IPS-20b (cell line): ENCODE results near the gene FMR1NB.

Source experiments
- H3K27ac ChIP-seq: one replicate; pipeline ENCODE4 v1.5.1; 2013; ENCODE audit warnings: low read length
- H3K27me3 ChIP-seq: 2 replicates; pipeline ENCODE4 v1.6.1; 2013; ENCODE audit warnings: mild to moderate bottlenecking, low read length, inconsistent platforms; ENCODE audit not compliant: insufficient read depth
- H3K36me3 ChIP-seq: 2 replicates; pipeline ENCODE4 v1.6.1; 2013; ENCODE audit warnings: low read depth, mild to moderate bottlenecking, inconsistent platforms, low read length, moderate library complexity; ENCODE audit not compliant: insufficient read depth
- H3K4me1 ChIP-seq: 2 replicates; pipeline ENCODE4 v1.6.1; 2013; ENCODE audit warnings: mild to moderate bottlenecking, control low read depth, inconsistent platforms, low read length, moderate library complexity; ENCODE audit not compliant: insufficient read depth
- H3K4me3 ChIP-seq: 2 replicates; pipeline ENCODE4 v1.5.1; 2013; ENCODE audit warnings: mild to moderate bottlenecking, low read length, inconsistent platforms
- H3K9ac ChIP-seq: 2 replicates; pipeline ENCODE4 v1.6.1; 2013; ENCODE audit warnings: low read depth, mild to moderate bottlenecking, inconsistent platforms, low read length, moderate library complexity
- H3K9me3 ChIP-seq: 2 replicates; pipeline ENCODE4 v1.6.1; 2013; ENCODE audit warnings: mild to moderate bottlenecking, low read depth, low read length, inconsistent platforms; ENCODE audit not compliant: insufficient read depth

Gene FMR1NB

DNA sequence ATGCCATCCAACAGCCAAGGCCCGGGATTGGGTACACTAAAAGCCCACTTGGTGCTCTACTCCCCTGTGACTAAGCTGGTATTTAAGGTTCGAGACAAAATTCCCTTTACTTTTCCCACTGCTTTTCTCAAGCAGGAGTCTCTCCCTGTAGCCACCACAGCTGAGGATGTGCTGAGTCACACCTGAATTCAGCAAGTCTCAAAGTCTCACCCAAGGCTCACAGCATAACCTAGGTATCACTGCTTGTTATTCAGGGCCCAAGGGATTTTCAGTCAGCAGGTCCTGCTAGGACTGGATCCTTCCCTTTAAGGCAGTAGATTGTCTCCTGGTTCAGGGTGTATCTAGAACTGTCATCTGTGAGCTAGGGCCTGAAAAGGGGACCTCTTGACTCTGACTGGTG lies 39.2 kb downstream of the FMR1NB start:
- Histone ChIP-seq H3K36me3 (no peaks in the 10 kb centered on the region), H3K9ac (no peak overlapping the region), H3K4me3 (no peak overlapping the region), H3K27me3 (no peaks in the 10 kb centered on the region), H3K4me1 (no peaks in the 10 kb centered on the region), H3K27ac (no peak overlapping the region), H3K9me3 (no peaks in the 10 kb centered on the region)

DNA sequence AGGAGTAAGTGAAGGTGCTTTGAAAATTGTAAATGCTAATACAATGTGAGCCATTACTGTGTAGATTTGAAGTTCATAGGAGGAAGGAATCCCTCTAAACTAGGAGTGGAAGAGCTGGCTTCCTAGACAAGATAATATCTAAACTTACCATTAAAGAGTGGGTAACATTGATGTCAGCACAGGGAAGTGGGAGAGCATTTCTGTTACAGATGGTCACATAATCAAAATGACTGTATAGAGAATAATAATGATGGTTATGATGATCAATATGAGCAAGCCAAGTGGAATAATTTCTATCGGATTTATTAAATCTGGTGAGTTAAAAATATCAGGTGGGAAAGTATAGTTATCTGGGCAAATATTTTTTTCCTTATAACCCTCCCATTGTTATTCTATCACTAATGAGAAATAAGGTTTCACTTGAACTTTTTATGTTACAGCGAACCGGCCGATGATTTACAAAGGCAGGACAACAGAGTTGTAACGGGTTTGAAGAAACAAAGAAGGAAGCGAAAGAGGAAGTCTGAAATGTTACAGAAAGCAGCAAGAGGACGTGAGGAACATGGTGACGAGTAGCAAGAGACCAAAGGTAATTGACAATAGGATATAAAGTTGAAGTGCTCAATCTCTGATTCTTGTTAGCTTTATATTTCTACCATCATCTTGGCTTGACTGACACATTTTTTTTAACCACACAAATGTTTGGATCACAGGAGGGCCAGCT lies 43.5 kb downstream of the FMR1NB start:
- Histone ChIP-seq H3K4me1 (no peaks in the 10 kb centered on the region), H3K27ac (no peak overlapping the region), H3K36me3 (no peaks in the 10 kb centered on the region), H3K9me3 (no peaks in the 10 kb centered on the region), H3K9ac (no peak overlapping the region), H3K27me3 (no peaks in the 10 kb centered on the region), H3K4me3 (no peak overlapping the region)

DNA sequence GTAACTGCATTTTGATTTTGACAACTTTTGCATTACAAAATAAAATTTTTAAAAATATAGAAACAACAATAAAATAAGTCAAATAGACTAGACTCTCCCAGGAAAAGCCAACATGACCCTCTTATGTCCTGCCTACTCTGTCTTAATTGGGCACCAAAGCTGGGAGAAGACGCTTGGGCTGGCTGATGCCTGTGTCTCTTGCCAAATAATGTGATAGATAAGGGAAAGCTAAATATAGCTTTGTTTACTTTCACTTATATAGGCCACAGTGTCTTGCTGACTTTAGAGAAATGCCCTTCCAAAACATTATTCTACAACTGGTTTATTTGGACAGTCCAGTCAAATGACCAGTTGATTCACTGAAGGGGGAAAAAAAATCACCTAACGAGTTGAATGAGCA lies 54.2 kb downstream of the FMR1NB start:
- H3K4me3 ChIP-seq: no peak overlapping the region
- no peaks in the 10 kb centered on the region for H3K27me3 ChIP-seq
- H3K36me3 ChIP-seq: no peaks in the 10 kb centered on the region
- H3K9me3 ChIP-seq: no peaks in the 10 kb centered on the region
- no peaks in the 10 kb centered on the region for H3K4me1 ChIP-seq
- no peak overlapping the region for H3K9ac ChIP-seq
- H3K27ac ChIP-seq: no peak overlapping the region

DNA sequence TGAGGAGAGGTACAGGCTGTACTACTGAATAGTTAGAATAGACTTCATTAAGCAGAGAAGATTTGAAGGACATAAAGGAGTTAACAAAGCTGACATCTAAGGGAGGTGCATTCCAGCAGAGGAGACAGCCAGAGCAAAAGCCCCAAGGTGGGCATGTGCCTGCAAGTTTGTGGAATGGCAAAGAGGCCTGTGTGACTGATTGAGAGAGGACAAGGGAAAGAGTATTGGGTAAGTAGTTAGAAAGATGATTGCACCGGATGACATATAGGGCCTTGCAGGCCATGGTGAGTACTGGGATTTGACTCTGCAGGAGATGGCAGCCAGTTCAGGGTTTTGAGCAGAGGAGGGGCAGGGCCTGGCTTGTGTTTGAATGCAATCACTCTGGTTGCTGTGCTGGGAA lies 55.9 kb downstream of the FMR1NB start:
- no peaks in the 10 kb centered on the region for H3K9me3 ChIP-seq
- no peak overlapping the region for H3K27ac ChIP-seq
- H3K4me1 ChIP-seq: no peaks in the 10 kb centered on the region
- no peak overlapping the region for H3K9ac ChIP-seq
- no peaks in the 10 kb centered on the region for H3K27me3 ChIP-seq
- no peaks in the 10 kb centered on the region for H3K36me3 ChIP-seq
- H3K4me3 ChIP-seq: no peak overlapping the region

DNA sequence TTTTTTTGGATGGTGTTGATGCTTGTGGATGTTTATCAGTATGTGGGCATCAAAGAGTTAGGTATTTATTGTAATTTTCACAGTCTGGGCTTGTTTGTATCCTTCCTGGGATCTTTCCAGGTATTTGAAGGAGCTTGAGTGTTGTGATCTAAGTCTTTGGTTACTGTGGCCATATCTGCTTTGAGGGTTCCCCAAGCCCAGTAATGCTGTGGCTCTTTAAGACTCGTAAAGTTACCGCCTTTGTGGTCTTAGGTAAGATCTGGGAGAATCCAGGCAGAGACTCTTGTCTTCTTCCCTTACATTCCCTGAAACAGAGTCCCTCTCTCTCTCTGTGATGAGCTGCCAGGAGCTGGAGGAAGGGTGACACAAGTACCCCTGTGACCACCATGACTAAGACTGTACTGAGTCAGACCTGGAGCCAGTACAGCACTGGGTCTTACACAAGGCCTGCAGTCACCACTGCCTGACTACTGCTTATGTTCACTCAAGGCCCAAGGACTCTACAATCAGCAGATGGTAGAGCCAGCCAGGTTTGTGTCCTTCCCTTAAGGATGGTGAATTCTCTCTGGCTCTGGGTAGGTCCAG lies 62.2 kb downstream of the FMR1NB start:
- Histone ChIP-seq H3K4me3 (no peak overlapping the region), H3K27me3 (no peaks in the 10 kb centered on the region), H3K4me1 (no peaks in the 10 kb centered on the region), H3K9ac (no peak overlapping the region), H3K36me3 (no peaks in the 10 kb centered on the region), H3K27ac (no peak overlapping the region), H3K9me3 (no peaks in the 10 kb centered on the region)

DNA sequence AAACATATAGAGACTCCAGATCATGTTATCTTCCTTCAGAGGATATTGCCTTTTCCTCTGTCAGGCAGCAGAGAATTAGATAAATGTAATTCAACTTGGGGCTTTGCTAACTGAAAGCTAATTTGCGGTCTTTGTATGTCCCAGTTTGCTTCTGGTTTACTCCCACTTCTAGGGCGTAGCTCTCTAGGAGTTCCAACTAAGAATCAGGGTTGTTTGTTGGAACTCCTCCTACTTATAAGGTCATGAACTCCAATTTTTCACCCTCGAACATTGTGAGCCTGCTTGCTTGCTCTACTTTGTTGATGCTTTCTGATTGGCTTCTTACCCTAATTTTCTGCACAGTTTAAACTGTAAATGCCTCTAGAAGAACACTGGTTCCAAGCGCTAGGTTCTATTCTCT lies 66.1 kb downstream of the FMR1NB start:
- Histone ChIP-seq H3K9ac (no peak overlapping the region), H3K27me3 (no peaks in the 10 kb centered on the region), H3K9me3 (no peaks in the 10 kb centered on the region), H3K4me1 (no peaks in the 10 kb centered on the region), H3K4me3 (no peak overlapping the region), H3K36me3 (no peaks in the 10 kb centered on the region), H3K27ac (no peak overlapping the region)

DNA sequence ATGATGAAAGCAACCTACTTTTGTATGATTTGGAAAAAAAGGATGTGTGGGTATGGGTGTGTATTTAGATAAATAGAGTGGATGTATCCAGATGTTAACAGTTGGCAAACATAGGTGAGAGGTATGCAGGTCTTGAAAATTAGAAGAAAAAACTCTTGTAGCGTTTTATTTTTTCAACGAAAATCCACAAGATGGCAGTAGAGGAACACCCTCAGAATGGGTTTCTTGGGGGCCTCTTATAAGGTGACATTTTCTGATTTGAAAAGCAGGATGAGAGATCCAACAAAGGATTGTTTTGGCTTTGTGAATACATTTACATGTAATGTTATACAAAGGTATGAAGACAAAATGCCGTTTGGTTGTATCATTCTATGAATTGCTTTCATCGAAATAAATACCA lies 68.3 kb downstream of the FMR1NB start:
- Histone ChIP-seq H3K9ac (no peak overlapping the region), H3K27ac (no peak overlapping the region), H3K36me3 (no peaks in the 10 kb centered on the region), H3K27me3 (no peaks in the 10 kb centered on the region), H3K4me1 (no peaks in the 10 kb centered on the region), H3K4me3 (no peak overlapping the region), H3K9me3 (no peaks in the 10 kb centered on the region)

DNA sequence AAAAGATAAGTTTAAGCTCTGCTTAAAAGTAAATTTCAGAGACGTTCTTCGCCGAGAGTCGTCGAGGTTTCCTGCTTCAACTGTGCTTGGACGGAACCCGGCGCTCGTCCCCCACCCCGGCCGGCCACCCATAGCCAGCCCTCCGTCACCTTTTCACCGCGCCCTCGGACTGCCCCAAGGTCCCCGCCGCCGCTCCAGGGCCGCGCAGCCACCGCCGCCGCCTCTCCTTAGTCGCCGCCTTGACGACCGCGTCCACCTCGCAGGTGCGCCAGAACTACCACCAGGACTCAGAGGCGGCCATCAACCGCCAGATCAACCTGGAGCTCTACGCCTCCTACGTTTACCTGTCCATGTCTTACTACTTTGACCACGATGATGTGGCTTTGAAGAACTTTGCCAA lies 70.8 kb downstream of the FMR1NB start:
- no peaks in the 10 kb centered on the region for H3K27me3 ChIP-seq
- H3K9me3 ChIP-seq: no peaks in the 10 kb centered on the region
- no peaks in the 10 kb centered on the region for H3K4me1 ChIP-seq
- no peak overlapping the region for H3K9ac ChIP-seq
- H3K36me3 ChIP-seq: no peaks in the 10 kb centered on the region
- no peak overlapping the region for H3K4me3 ChIP-seq
- H3K27ac ChIP-seq: no peak overlapping the region

DNA sequence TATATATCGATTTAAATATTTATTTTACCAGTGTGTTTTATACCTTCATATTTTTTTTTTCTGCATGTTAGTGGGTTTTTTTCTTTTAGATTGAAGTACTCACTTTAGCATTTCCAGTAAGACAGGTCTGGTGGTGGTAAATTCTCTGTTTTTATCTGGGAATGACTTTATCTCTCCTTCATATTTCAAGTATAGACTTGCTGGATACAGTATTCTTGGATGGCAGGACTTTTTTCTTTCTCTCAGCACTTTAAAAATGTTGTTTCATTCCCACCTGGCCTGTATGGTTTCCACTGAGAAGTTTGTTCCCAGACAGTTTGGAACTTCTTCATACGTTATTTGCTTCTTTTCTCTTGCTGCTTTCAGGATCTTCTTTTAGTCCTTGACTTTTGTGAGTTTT lies 86.1 kb downstream of the FMR1NB start:
- Histone ChIP-seq H3K4me1 (no peaks in the 10 kb centered on the region), H3K27ac (no peak overlapping the region), H3K9ac (no peak overlapping the region), H3K4me3 (no peak overlapping the region), H3K27me3 (no peaks in the 10 kb centered on the region), H3K36me3 (no peaks in the 10 kb centered on the region), H3K9me3 (no peaks in the 10 kb centered on the region)

DNA sequence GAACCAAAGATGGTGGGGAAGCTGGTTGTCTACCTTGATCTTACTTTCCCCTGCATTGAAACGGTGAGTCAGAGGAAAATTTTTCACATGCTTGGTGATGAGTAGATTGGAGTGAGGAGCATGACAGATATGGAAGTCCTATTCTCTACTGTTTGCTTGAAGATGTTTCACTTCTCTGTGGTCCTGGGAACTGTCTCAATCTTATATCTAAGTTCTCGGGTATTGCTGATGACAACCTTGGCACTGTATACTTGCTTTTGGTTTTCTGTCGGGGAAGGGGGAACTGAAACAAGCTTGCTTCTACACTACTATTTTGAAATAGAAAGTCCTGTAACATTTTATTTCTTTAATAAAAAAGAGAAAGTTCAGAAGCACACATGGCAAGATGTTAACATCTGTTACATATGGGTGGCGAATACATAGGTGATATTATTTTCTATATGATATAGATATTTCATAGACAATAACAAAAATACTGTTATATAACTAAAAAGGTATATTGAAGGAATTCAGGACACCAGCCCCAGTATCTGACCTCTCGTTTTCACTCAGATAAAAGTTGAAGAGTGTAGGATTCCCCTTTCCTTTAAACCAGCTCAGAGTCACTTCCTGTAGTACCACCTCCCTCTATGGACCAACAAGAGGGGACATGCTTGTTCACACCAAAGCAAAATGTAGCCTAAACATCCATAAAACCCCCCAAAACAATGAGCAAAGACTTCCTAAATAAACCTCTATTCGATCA lies 88.8 kb downstream of the FMR1NB start:
- Histone ChIP-seq H3K27me3 (no peaks in the 10 kb centered on the region), H3K9me3 (no peaks in the 10 kb centered on the region), H3K36me3 (no peaks in the 10 kb centered on the region), H3K4me3 (no peak overlapping the region), H3K4me1 (no peaks in the 10 kb centered on the region), H3K27ac (no peak overlapping the region), H3K9ac (no peak overlapping the region)

DNA sequence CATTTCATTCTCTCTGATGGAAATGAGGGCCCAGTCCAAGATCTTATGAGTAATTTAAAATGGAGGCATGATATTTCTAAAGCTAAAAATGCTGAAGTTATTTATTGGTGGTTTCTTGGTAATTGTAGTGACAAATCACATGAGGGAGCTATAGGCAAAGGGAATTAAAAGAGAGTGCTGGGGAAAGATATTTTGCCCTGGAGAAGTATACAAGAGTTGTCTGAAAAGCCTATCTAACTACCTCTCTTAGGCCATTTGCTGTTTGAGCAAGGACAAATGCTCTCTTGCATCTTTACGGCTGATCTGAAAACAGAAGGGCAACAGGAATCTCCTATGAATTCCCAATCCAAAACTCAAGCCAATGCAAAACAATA lies 89.4 kb downstream of the FMR1NB start:
- no peak overlapping the region for H3K27ac ChIP-seq
- H3K9ac ChIP-seq: no peak overlapping the region
- H3K4me1 ChIP-seq: no peaks in the 10 kb centered on the region
- H3K4me3 ChIP-seq: no peak overlapping the region
- no peaks in the 10 kb centered on the region for H3K9me3 ChIP-seq
- H3K27me3 ChIP-seq: no peaks in the 10 kb centered on the region
- no peaks in the 10 kb centered on the region for H3K36me3 ChIP-seq
